Measurements from ENCODE around the gene LRRC28.

Gene LRRC28

DNA sequence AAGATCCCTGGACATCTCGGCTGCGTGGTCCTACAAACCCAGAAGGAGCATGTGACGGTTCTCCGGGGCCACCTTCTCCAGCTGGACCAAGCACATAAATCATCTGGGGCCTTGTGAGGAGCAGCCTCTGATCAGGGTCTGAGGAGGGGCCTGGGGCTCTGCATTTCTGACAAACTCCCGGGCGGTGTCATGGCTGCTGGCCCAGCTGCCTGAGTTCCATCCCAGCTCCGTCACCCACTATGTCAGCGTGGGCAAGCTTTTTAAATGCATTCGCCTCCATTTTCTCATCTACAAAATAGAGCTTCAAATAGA, 188.2 kb downstream of the LRRC28 start:
- Histone ChIP-seq H2BK5ac (ENCODE audit: low read depth, low read length, poor library complexity) (no peak overlapping the region), H4K8ac (ENCODE audit: low read depth, low read length) (no peak overlapping the region), H3K27me3 (ENCODE audit: insufficient read depth, low read length) (no peaks in the 10 kb centered on the region), H2AK5ac (ENCODE audit: low read length) (no peak overlapping the region), H3K27ac (ENCODE audit: low read depth, low read length) (no peak overlapping the region), H4K91ac (ENCODE audit: low read depth, low read length) (peak overlapping the region; percentile 33), H4K12ac (ENCODE audit: low read depth, low read length) (no peak overlapping the region), H3K4me1 (ENCODE audit: control insufficient read depth in 1 of 2, insufficient read depth in 2 of 2, low read length in 2 of 2) (peaks cover 11 to 21% of the 10 kb centered on the region in 2 experiments), H3K79me1 (ENCODE audit: low read length) (peaks cover 7% of the 10 kb centered on the region), H3K9ac (ENCODE audit: low read length) (no peak overlapping the region), H3K9me3 (ENCODE audit: insufficient read depth, low read depth, low read length) (no peaks in the 10 kb centered on the region), H2BK120ac (ENCODE audit: insufficient read depth, low read length, poor library complexity) (no peak overlapping the region), H3K4me2 (ENCODE audit: low read length) (no peak overlapping the region), H3K14ac (ENCODE audit: low read length) (no peak overlapping the region), H2BK12ac (ENCODE audit: low read length) (no peak overlapping the region), H3K4me3 (ENCODE audit: low read depth, low read length) (no peak overlapping the region), H2AFZ (ENCODE audit: insufficient read depth, low read length, poor library complexity) (no peak overlapping the region), H3K23ac (ENCODE audit: low read length) (no peak overlapping the region), H3K18ac (ENCODE audit: low read length) (no peak overlapping the region), H3K4ac (ENCODE audit: low read depth, low read length) (peak overlapping the region; percentile 49), H3K79me2 (ENCODE audit: control insufficient read depth, insufficient read depth, low read length, poor library complexity) (no peaks in the 10 kb centered on the region), H3K36me3 (ENCODE audit: control insufficient read depth in 1 of 2, insufficient read depth in 2 of 2, low read length in 2 of 2) (no peaks in the 10 kb centered on the region)
- no CpG with 5 or more reads among the region's 9 CpGs for WGBS (ENCODE audit: extremely low coverage, insufficient coverage, insufficient read length)
- DNase-seq, result no peak

DNA sequence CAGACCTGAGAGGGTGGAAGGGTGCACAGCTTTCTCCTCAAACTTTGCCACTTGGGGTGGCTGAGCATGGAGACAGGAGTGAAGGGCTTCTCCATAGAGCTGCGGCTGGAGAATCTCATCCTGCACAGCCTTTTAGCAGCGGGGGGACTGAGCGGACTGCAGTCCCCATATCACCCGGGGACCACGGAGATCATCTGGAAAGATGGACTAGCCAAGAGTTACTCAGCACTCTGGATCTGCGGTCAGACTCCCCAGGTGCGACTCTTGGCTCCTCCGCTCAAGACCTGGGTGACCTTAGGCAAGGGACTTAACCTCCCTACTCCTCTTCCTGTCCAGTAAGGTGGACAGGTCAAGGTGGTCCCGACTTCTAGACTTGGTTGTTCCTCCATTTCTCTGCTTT, 188.7 kb downstream of the LRRC28 start:
- no peaks in the 10 kb centered on the region for H3K36me3 ChIP-seq (ENCODE audit: control insufficient read depth in 1 of 2, insufficient read depth in 2 of 2, low read length in 2 of 2)
- H2BK5ac ChIP-seq (ENCODE audit: low read depth, low read length, poor library complexity), result no peak overlapping the region
- peak overlapping the region; percentile 68 for H2BK12ac ChIP-seq (ENCODE audit: low read length)
- H3K9ac ChIP-seq (ENCODE audit: low read length), result no peak overlapping the region
- H4K91ac ChIP-seq (ENCODE audit: low read depth, low read length), result peak overlapping the region; percentile 32
- H3K4me2 ChIP-seq (ENCODE audit: low read length), result no peak overlapping the region
- H3K27me3 ChIP-seq (ENCODE audit: insufficient read depth, low read length), result no peaks in the 10 kb centered on the region
- peaks cover 7% of the 10 kb centered on the region for H3K79me1 ChIP-seq (ENCODE audit: low read length)
- no peaks in the 10 kb centered on the region for H3K79me2 ChIP-seq (ENCODE audit: control insufficient read depth, insufficient read depth, low read length, poor library complexity)
- no peak for DNase-seq
- H3K27ac ChIP-seq (ENCODE audit: low read depth, low read length), result no peak overlapping the region
- H3K23ac ChIP-seq (ENCODE audit: low read length), result no peak overlapping the region
- H2AK5ac ChIP-seq (ENCODE audit: low read length), result peak overlapping the region; percentile 28
- no peak overlapping the region for H2BK120ac ChIP-seq (ENCODE audit: insufficient read depth, low read length, poor library complexity)
- H3K4ac ChIP-seq (ENCODE audit: low read depth, low read length), result no peak overlapping the region
- H3K4me1 ChIP-seq (ENCODE audit: control insufficient read depth in 1 of 2, insufficient read depth in 2 of 2, low read length in 2 of 2), result peaks cover 11 to 21% of the 10 kb centered on the region in 2 experiments
- H3K14ac ChIP-seq (ENCODE audit: low read length), result no peak overlapping the region
- H3K9me3 ChIP-seq (ENCODE audit: insufficient read depth, low read depth, low read length), result no peaks in the 10 kb centered on the region
- H4K8ac ChIP-seq (ENCODE audit: low read depth, low read length), result no peak overlapping the region
- H3K4me3 ChIP-seq (ENCODE audit: low read depth, low read length), result no peak overlapping the region
- H4K12ac ChIP-seq (ENCODE audit: low read depth, low read length), result no peak overlapping the region
- WGBS (ENCODE audit: extremely low coverage, insufficient coverage, insufficient read length), result no CpG with 5 or more reads among the region's 9 CpGs
- no peak overlapping the region for H2AFZ ChIP-seq (ENCODE audit: insufficient read depth, low read length, poor library complexity)
- H3K18ac ChIP-seq (ENCODE audit: low read length), result no peak overlapping the region

Measured in trophoblast cell (in vitro differentiated cells and primary cell).